GM12872 (cell line): ENCODE measurements around the gene SLC39A8.

Experiments
- CTCF ChIP-seq: IDR thresholded peaks from 3 replicates; pipeline ENCODE4 v1.5.1; 2011; ENCODE audit warnings: low read depth, mild to moderate bottlenecking, low read length, moderate library complexity; ENCODE audit not compliant: insufficient read depth

Gene SLC39A8

GRCh38 chr4:102319594-102319993 is 25.7 kb downstream of the SLC39A8 start:
- TF ChIP-seq CTCF, result no peak

- no peak for TF ChIP-seq CTCF
Measured at GRCh38 chr4:102318526-102318925, 26.8 kb downstream of the SLC39A8 start.

- no peak for TF ChIP-seq CTCF
Measured at GRCh38 chr4:102318105-102318504, 27.2 kb downstream of the SLC39A8 start.

- no peak for TF ChIP-seq CTCF
Measured at GRCh38 chr4:102317459-102317858, 27.8 kb downstream of the SLC39A8 start.

GRCh38 chr4:102316585-102316984 is 28.7 kb downstream of the SLC39A8 start:
- no peak for TF ChIP-seq CTCF

GRCh38 chr4:102315532-102315931 is 29.8 kb downstream of the SLC39A8 start:
- TF ChIP-seq CTCF, result no peak

GRCh38 chr4:102312417-102312816 is 32.9 kb downstream of the SLC39A8 start:
- no peak for TF ChIP-seq CTCF

- TF ChIP-seq CTCF, result no peak
Measured at GRCh38 chr4:102311912-102312311, 33.4 kb downstream of the SLC39A8 start.
